Stimulated activated CD4-positive, alpha-beta T cell treated with anti-CD3 and anti-CD28 coated beads, Interleukin-12 subunit alpha, Interleukin-12 subunit beta, amount 100 ng/mL, for 4 hours (primary cell): ENCODE data around the gene DNASE1L1.
"Not testable (repeated sequence)": the region's sequence is repeated elsewhere in the genome, so short reads cannot be mapped to it uniquely, and the experiment has no call there.

Experiments used
- DNase-seq: peaks from one replicate; pipeline ENCODE4 v3.0.0-alpha.2; 2020

DNASE1L1 gene

DNA sequence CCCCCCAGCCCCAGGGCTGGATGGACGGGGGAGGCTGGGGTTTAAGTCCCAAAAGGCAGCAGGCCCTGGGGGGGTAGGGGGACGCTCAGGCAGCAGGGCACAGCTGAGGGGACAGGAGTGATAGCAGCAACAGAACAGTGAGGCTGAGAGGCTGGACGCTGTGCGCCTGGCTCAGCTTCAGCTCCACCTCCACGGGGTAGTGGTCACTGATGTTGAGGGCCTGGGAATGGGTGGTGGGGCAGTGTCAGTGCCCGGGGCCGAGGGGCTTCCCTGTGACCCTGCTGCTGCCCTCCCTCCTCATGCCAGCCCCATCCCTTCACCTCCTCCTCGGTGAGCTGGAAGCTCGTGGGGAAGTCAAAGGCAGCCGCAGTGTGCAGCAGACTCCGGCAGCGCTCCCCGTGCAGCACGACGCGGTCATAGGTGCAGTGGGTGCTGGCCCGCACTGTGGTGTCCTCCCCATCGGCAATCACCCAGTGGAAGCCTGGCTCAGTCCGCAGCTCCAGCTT, 6.4 kb downstream of the DNASE1L1 start:
- no peak for DNase-seq

DNA sequence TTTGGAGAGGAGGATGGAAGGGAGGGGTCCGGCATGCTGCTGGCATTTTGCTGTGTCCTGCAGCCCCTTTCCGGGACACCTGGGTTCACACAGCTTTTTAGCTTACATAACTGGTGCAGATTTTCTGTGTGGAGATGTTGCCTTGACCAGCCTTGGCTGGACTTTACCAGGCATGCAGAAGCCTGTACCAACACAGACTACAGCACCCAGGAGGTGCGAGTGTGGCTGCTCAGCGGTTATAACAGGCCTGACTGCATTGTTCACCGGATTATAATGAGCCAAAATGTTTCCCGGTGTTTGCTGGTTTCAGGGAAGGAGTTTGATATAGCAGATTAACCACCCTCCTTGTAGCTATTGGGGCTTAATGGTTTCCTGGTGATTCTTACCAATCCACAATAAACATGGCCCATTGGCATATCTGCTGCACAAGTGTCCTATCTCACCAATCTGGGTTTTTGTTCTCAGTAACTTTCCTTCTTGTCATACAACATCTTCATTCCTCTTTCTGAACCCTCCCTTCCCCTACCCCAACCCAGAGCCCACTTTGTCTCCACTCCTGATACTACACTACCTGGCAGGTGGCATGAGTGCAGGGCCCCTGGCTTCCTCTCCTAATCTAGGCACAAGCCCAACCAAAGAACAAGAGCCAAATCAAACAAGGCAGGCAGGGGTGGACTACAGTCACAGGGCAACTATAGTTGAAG, 7.0 kb downstream of the DNASE1L1 start:
- DNase-seq = no peak

DNA sequence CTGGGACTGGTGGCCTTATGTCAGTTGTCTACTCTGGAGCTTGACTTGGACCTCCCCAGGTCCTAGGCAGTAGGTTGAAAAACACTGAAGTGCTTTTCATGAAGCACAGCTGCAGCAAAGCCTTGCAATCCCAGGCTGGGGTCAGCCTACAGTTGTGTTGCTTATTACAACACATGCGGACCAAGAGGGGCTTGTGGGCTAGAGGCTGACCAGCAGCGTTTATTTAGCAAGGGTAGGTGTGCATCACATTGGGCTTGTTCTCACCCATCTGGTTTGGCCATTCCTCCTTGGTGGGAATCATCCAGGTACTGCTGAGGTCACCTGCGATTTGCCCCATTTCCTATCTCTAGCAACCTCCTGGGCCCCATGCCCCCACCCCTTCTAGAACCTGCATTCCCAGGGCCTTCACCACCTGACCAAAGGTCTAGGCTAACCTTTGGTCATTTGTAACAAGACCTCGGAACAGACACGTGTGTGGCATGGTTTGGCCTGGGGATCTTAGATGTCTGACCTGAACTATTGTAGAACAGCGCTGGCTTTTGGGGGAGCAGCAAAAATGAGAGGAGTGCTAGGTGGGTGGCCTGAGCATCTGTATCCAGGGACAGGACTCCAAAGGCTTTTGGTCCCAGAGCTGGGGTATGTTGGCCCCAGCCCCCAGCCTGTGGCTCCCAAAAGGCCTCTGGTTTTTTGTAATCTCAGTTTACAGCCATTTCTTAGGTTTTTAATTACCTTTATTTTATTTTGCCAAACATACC, 7.8 kb downstream of the DNASE1L1 start:
- no peak for DNase-seq

DNA sequence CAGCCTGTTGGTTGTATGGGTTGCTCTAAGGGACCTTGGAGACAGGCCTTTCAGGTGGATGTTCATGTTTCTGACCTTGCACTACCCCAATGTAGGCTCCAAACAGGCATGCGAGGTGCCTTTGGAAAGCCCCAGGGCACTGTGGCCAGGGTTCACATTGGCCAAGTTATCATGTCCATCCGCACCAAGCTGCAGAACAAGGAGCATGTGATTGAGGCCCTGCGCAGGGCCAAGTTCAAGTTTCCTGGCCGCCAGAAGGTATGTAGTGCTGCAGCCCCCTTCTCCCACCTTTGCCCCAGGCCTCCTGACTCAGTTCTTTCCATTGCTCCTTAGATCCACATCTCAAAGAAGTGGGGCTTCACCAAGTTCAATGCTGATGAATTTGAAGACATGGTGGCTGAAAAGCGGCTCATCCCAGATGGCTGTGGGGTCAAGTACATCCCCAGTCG, 8.7 kb downstream of the DNASE1L1 start:
- not testable (repeated sequence) for DNase-seq

DNA sequence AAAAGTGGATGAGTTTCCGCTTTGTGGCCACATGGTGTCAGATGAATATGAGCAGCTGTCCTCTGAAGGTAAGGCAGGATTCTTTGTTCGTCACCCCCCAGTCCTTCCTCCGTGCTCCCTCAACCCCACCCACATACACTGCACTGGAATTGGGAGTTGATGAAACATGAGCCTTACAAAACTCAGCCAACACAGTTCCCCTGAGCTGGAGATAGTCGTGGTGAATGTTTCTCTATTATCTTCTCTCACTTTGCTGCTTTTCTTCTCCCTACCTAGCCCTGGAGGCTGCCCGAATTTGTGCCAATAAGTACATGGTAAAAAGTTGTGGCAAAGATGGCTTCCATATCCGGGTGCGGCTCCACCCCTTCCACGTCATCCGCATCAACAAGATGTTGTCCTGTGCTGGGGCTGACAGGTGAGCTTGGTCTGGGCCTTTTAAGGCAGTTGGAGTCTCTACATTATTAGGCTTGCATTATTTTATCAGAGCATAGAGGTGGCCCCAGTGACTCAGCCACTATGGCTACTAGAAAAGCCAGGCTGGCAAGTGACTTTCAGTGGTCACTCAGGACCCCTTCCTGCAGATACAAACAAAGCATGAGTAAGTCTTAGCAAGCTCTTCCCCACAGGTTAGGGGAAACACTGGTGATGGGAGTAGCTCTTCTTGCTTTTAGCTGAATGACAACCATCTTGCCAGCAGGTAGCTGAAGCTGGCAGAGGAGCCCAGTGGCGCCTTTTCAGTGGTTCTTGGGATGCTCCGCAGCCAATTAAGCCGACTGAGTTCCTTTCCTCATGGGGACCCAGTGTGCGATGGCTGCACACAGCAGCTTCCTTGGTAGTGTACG, 9.3 kb downstream of the DNASE1L1 start:
- no peak for DNase-seq

DNA sequence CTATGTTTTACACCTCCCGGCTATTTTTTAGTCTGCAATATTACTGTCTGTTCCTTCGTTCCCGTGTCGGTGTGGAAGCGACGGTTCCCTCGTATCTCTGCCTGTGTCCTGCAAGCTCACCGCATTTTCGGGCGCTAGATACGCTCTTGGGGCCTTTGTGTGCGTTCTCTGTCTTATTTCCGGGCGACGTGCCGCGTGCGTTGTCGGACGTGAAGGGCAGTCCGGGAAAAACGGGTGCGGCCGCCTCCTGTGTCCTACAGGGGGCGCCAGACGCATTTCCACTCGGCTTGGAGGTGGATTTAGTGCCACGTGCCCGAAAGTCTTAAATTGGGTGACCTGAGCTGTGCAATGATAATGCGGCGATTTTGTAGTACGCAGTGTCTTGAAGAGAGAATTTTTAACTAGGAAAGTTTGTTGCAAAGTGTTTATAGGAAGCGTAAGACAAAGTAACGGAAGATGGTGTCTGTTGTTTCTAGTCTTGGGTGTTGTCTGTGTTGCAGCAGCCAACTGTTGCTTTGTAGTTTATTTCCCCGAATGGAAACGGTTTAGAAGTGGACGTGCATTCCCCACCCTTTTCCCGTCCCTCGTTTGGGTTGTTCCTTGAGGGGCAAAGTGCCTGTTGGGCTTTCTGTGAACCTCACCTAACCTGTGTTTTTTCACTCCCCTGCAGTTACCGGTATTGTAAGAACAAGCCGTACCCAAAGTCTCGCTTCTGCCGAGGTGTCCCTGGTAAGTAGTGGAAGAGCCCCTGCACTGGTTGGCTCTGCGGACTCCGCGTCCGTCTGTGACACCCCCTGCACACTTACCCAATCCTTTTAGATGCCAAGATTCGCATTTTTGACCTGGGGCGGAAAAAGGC, 10.2 kb downstream of the DNASE1L1 start:
- peak; percentile 74 for DNase-seq

DNA sequence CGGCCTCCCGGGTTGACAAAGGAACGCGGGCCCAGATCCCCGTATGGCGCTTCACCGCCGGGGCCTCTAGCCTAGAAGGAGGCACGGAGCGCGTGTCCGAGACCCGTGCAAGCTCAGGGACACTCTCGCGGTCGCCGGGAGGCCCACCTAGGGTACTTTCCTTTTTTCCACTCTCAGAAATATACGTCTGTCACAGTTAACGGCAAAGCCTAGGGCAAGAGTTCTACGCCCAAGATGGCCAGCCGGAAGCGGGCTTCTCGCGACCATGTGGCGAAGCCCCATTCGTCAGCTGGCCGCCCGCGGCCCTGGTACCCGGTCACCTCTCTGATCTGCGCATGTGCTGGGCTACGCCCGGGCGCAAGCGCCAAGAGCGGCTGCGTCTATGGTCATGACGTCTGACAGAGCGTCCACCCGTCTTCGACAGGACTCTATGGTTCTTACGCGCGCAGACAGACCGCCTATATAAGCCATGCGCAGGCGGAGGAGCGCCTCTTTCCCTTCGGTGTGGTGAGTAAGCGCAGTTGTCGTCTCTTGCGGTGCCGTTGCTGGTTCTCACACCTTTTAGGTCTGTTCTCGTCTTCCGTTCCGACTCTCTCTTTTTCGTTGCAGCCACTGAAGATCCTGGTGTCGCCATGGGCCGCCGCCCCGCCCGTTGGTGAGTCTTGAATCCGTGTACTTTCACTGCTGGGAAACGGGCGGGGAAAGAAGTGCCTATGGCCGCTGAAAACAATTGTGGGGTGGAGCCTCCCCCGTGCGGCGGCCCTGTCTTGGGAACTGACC, 11.0 kb downstream of the DNASE1L1 start, which contains the start of gene RPL10:
Gene RPL10, plus strand, starts transcription at position 490 of the 780 bp plus-strand sequence. Its CDS starts 143 bp downstream, at position 633.
- DNase-seq = peak; percentile 80

DNA sequence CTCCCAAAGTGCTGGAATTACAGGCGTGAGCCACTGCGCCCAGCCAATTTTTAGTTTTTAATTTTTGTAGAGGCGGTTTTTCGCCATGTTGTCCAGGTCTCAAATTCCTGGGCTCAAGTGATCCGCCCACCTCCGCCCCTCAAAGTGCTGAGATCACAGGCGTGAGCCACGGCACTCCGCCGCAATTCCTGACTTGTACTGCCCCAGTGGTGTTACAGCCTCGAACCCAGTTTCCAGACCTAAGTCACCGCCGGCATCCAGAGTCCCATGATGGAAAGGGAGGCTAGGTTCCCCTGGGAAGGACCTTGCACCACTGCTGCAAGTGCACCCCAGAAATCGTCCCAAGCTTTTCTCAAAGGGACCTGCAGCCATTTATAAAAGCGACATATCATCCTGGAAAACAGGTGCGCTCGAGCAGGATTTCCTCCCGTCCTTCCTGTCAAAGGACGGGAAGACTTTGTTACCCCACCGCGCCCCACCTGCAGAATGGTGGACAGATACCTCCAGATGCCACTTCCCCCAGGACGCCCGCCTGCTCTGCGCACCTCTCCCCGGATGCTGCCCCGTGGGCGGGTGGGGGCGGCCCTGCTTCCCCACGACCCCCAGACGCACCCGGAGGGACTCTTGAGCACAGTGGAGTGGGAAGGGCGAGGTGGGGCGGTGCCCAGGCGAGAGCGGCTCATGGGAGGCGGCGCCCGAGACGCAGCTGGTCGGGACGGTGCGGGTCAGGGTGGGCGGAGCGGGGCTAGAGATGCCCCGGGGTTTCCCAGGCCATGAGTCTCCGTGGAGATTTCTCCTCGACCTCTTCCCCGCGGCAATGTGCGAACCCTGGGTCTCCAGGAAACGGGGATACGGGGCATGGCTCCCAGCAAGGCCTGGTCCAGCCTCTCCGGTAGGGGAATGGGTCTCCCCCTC, 11.8 kb downstream of the DNASE1L1 start:
- DNase-seq = peak; percentile 66

DNA sequence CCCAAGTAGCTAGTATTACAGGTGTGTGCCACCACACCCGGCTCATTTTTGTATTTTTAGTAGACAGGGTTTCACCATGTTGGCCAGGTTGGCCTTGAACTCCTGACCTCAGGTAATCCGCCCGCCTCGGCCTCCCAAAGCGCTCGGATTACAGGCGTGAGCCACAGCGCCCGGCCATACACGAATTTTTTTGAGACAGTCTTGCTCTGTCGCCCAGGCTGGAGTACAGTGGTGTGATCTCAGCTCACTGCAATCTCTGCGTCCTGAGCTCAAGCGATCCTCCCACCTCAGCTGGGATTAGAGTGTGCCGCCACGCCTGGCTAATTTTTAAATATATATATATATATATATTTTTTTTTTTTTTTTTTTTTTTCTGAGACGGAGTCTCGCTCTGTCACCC, 12.7 kb downstream of the DNASE1L1 start:
- DNase-seq = not testable (repeated sequence)

DNA sequence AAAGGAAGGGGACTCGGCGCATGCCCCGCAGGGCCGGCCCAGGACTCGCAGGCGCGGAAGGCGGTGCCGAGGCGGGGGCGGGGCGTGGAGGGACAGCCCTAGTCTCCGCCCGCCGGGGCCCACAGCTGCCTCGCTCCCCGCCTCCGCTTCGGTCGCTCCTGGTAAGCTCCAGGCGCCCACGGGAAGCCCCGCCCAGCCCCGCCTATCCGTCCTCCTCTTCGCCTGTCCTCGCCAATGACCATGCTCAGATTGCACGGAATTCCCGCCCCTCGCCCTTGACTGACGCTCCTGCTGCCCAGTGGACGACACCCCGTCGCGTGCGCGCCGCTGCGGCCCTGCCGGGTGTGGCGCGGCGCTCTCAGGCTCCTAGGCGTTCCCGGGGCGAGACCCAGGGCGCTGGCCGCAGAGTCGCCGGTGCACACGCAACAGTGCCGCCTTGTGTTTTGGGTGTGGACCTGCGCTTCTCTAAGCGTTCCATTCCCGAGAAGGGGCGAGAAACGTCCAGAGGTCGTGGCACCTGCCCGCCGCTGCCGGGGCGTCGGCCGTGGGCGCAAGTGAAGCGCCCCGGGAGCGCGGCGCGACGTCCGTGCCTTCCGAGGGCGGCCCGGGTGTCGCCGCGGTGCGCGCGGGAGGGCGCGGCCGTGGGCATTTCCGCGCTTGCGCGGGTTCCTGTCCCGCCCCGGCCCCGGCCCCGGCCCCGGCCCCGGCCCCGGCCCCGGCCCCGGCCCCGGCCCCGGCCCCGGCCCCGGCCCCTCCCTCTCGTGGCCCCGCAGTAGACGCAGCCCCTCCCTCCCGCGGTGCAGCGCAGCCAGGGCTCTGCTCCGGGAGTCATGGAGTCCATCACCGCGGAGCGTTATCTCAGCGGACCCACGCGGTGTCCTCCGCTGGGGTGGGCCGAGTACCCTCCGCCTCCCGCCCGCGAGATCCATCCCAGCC, 19.0 kb downstream of the DNASE1L1 start:
- DNase-seq = not testable (repeated sequence)

DNA sequence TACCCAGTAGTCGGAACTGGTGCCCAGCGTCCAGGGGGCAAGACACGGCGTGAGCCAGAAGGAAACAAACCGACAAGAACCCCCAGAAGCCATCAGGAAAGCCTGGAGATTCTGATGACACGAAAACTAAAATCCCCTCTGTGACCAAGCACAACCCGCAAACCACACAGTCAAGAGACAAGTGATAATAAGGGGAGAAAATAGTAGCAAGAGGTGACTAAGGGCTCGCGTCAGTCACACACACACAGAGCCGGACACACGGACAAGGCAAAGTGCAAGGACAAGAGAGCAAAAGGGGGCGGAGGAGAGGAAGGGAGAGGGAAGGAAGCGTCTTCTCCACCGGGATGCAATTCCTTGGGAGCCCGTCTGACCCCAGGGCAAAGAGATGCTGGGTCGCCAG, 20.4 kb downstream of the DNASE1L1 start:
- DNase-seq = not testable (repeated sequence)

DNA sequence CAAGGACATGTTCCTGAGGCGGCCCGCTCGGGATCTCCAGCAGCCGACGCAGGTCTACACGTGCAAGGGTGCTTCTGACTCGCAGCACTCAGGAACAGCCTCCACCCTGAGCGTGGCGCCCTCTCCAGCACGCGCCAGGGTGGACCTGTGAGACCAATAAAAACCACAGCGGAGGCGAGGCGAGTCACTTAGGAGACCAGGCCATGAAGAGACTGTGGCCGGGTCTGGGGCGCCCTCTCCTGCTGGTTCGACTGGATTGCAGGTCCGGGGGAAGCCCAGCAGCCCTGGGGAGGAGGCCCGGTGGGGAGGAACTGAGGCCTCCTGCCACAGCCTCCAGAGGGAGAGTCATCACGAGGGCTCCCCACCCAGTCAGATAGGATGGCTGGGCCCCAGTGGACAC, 21.0 kb downstream of the DNASE1L1 start:
- not testable (repeated sequence) for DNase-seq

DNA sequence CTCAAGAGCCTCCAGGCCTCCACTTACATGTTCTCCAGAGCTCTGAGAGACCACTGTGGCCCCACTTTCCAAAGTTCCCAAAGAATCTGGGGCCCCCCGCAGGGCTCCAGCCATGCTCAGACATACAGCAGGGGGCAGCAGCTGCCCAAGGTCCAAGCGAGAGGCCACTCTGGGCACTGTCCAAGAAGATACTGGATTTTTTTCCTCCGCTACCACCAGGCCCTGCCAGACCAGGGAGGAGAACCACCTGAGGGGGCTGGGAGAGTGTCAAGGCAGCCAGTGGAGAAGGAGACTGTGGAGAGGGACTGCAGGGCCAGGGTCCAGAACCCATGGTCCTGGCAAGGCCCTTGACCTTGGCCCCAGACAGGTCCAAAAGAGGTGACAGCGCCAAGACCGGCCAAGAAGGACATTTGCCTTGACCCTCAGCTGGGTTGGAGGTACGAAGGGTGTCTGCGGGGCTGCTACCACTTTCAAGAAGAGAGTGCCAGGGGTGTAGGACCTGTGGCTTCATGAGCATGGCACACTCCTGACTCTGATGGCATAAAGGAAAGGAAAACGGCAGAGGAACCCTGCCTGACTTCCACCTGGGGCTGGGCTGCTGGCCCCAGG, 24.7 kb downstream of the DNASE1L1 start:
- DNase-seq = no peak

DNA sequence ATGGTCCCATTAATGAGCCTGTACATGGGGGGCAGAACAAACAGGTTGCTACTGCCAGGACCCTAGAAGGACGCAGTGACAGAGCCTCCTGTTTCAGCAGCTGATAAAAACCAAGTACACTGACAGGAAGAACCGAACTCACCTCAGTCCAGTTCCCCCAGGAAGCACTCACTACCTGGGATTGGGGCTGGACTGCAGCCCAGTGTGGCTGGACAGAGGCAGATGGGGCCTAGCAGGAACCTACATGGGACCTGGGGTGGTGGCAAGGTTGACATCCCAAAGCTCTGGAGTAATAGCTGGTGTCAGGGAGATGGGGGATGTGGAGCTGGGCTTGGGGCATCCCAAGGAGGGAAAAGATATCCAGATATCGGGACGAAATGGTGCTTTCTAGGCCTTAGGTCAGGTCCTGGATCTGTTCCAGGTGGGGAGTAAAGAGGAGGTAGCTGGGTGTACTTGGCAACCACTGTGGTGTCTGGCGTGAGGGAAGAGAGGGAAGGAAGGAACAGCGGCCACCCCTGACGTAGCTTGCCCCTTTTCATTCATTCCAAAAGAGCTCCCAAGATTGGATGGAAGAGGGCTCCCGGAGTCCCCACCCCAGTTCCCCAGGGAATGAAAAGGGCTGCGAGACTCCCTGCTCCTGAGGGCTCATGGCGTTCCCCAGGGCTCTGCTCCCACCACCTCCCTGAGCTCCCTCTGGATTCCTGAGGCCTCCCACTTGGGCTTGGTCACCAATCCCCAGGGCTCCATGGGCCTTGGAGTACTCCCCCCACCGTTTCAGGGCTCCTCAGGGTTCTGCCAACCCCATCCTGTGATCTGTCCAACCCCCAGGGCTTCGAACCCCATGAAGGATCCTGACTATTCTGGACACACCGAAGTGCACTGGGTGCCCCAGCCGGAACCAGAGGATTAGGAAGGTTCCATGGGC, 25.4 kb downstream of the DNASE1L1 start:
- DNase-seq = no peak

DNA sequence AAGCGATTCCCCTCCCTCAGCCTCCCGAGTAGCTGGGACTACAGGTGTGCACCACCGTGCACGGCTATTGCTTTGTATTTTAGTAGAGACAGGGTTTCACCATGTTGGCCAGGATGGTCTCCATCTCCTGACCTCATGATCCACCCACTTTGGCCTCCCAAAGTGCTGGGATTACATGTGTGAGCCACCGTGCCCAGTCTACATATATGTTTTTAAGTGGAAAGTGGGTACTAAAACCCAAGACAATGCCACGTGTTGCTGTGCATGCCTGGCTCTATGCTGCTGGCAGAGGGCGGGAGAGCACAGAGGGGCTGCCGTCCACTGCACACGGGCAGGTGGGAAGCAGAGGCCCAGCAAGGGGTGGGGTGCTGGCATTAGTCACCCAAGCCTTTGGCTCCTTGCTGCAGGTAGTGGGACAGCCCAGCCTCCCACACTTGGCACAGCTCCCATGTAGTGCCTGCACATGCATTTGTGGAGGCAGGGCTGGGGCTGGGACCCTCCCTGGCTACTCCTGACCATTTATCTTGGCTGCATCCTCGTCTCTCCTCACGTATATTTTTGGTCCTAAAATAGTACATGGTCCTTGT, 26.5 kb downstream of the DNASE1L1 start:
- no peak for DNase-seq

DNA sequence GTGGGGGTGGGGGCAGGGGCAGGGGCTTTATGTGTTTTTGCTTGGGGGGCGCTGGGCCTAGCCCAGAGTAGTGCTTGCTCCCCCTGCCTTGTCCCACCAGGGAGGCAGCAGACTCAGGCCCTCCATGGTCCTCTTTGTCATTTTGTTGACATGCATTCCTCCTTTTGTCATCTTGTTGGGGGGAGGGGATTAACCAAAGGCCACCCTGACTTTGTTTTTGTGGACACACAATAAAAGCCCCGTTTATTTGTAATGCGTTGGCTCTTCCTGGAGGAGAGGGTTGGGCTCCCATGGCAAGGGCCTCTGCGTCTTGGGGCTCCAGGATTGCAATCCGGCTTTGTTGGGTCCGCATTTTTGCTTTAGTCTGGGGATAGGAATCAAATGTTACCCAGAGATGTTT, 27.8 kb downstream of the DNASE1L1 start:
- no peak for DNase-seq

DNA sequence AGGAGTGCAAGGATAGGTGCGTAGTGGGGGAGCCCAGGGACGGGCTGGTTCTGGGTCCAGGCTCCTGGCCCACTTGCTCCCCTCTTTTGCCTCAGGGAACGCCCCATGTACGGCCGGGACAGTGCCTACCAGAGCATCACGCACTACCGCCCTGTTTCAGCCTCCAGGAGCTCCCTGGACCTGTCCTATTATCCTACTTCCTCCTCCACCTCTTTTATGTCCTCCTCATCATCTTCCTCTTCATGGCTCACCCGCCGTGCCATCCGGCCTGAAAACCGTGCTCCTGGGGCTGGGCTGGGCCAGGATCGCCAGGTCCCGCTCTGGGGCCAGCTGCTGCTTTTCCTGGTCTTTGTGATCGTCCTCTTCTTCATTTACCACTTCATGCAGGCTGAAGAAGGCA, 28.3 kb downstream of the DNASE1L1 start:
- no peak for DNase-seq
